Activated CD4-positive, alpha-beta T cell treated with anti-CD3 and anti-CD28 coated beads, Interleukin-2, amount 10 ng/mL, durations not matched to agents 7 days and 5 days (primary cell): ENCODE data around the gene CCT7. TPM values are rescaled to one million over a fixed set of nuclear protein-coding genes. Genes with fewer than 3 reads are reported as not detected.
A peak's percentile ranks its signal among the peaks of the same experiment; 100 is the strongest.

ENCODE experiments used
- CTCF ChIA-PET: fragments of 350-600 bp; sonication (Branson Sonifier 250); formaldehyde crosslinking; loops from one replicate; lab custom pipeline; 2021; ENCODE audit warnings: antibody characterized with exemption; lab: Charles Lee
- POLR2A ChIA-PET: fragments of 350-600 bp; sonication (Branson Sonifier 250); formaldehyde crosslinking; loops from one replicate; lab custom pipeline; 2021; ENCODE audit warnings: antibody characterized with exemption; lab: Charles Lee
- DNase-seq: peaks from one replicate; pipeline ENCODE4 v3.0.0-alpha.2; 2020
- H3K27ac Mint-ChIP-seq: one replicate; pipeline ENCODE4 v1.8.0; 2021; ENCODE audit warnings: mild to moderate bottlenecking, moderate library complexity, mixed read lengths
- H3K27me3 Mint-ChIP-seq: one replicate; pipeline ENCODE4 v1.8.0; 2021; ENCODE audit warnings: mixed read lengths
- H3K36me3 Mint-ChIP-seq: one replicate; pipeline ENCODE4 v1.8.0; 2021; ENCODE audit warnings: low read depth, mixed read lengths
- H3K4me1 Mint-ChIP-seq: one replicate; pipeline ENCODE4 v1.8.0; 2021; ENCODE audit warnings: mixed read lengths
- H3K4me3 Mint-ChIP-seq: one replicate; pipeline ENCODE4 v1.8.0; 2021; ENCODE audit warnings: mild to moderate bottlenecking, moderate library complexity, mixed read lengths
- H3K9me3 Mint-ChIP-seq: one replicate; pipeline ENCODE4 v1.8.0; 2021; ENCODE audit warnings: mixed read lengths
- total RNA-seq, 2 experiments: library from RNA; stranded (reverse); gene quantifications; one replicate each; pipeline ENCODE4 v1.2.3, GENCODE V29; 2021

CCT7 gene
- total RNA-seq, 2 experiments from 2014 or later, result 281 to 310 TPM

DNA sequence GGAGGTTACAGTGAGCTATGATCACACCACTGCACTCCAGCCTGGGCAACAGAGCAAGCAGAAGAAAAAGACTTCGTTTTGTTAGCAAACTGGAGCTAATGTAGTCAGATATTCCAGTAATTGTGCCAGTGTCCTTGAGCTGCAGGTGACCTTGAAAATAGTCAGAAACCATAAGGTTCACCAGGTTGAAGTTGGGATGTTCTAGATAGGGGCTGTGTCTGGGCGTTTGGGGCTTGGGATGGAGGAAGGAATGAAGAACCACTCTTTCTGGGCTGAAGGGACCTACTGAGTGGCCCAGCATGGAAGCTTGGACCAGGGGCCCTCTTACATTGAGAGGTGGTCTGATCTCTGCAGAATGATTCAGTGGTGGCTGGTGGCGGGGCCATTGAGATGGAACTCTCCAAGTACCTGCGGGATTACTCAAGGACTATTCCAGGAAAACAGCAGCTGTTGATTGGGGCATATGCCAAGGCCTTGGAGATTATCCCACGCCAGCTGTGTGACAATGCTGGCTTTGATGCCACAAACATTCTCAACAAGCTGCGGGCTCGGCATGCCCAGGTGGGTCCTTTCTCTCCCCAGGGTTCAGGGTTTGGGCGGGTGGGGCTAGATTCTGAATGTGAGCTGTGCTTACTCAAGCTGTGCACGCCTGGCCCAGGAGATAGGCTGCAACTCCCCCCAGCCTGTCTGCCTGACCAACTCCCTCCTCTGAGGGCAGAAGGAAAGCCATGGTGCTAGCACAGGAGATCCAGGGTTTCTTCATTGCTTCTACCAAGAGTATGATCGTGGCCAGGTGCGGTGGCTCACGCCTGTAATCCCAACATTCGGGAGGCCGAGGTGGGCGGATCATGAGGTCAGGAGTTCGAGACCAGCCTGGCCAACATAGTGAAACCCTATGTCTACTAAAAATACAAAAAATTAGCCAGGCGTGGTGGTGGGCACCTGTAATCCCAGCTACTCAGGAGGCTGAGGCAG, 17.1 kb downstream of the CCT7 start:
- CTCF ChIA-PET, result interaction anchor here (1.2 kb wide), 2 partner anchors 15 to 74 kb away, joined by 3 to 4 read pairs; no protein-coding TSS in a partner anchor
- H3K9me3 Mint-ChIP-seq, result no peaks in the 10 kb centered on the region
- H3K4me3 Mint-ChIP-seq, result no peak overlapping the region
- no peaks in the 10 kb centered on the region for H3K27me3 Mint-ChIP-seq
- H3K4me1 Mint-ChIP-seq, result no peaks in the 10 kb centered on the region
- no peak overlapping the region for H3K27ac Mint-ChIP-seq
- peaks cover 53% of the 10 kb centered on the region for H3K36me3 Mint-ChIP-seq
- POLR2A ChIA-PET, result no interaction called here
- DNase-seq, result no peak

DNA sequence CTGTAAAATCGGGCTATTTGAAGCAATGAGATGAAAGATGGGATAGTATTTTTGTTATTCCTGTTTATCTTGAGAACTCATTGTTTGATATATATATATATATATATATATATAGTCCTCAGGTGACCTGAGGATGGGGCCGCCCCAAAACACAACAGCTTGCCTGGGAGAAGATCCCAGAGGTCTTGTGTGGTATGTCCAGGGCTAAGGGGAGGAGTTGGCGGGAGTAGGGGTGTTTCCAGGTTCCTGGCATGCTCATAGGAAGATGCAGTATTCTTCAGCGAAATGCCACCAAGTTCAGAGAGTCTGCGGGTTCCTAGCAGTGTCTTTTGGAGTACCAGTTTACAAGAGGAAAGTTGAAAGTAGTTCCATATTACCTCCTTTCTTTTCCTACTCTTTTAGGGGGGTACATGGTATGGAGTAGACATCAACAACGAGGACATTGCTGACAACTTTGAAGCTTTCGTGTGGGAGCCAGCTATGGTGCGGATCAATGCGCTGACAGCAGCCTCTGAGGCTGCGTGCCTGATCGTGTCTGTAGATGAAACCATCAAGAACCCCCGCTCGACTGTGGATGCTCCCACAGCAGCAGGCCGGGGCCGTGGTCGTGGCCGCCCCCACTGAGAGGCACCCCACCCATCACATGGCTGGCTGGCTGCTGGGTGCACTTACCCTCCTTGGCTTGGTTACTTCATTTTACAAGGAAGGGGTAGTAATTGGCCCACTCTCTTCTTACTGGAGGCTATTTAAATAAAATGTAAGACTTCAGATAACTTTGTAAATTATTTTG, 18.3 kb downstream of the CCT7 start:
- Mint-ChIP-seq H3K27me3 (no peaks in the 10 kb centered on the region), H3K4me3 (no peak overlapping the region), H3K36me3 (peaks cover 41% of the 10 kb centered on the region), H3K9me3 (no peaks in the 10 kb centered on the region), H3K4me1 (no peaks in the 10 kb centered on the region), H3K27ac (no peak overlapping the region)
- no peak for DNase-seq
- ChIA-PET POLR2A (no interaction called here), CTCF (interaction anchor here (0.5 to 1.2 kb wide), 2 partner anchors 76 to 202 kb away, joined by 3 to 4 read pairs; no protein-coding TSS in a partner anchor)

DNA sequence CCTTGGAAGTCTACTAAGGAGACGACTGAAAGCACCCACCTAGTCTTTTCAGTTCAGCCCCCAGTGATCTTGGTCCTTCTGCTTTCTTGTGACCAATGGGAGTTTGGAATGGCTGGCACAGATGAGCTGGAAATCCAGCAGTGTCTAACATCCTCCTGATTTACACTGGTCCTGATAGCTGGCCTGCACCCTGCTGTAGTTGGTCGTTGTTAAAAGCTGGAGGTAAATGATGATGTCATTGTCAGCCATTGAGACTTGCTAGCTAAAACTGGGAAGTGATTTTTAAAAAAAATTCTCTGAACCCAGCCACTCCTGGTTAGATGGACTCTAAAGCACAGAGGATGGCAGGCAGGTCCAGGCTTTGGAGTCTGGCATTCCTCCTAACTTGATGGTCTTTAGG, 19.3 kb downstream of the CCT7 start:
- no peak overlapping the region for H3K27ac Mint-ChIP-seq
- DNase-seq, result no peak
- no peak overlapping the region for H3K4me3 Mint-ChIP-seq
- no peaks in the 10 kb centered on the region for H3K4me1 Mint-ChIP-seq
- no peaks in the 10 kb centered on the region for H3K9me3 Mint-ChIP-seq
- H3K36me3 Mint-ChIP-seq, result peaks cover 34% of the 10 kb centered on the region
- ChIA-PET CTCF (no interaction called here), POLR2A (no interaction called here)
- H3K27me3 Mint-ChIP-seq, result no peaks in the 10 kb centered on the region

DNA sequence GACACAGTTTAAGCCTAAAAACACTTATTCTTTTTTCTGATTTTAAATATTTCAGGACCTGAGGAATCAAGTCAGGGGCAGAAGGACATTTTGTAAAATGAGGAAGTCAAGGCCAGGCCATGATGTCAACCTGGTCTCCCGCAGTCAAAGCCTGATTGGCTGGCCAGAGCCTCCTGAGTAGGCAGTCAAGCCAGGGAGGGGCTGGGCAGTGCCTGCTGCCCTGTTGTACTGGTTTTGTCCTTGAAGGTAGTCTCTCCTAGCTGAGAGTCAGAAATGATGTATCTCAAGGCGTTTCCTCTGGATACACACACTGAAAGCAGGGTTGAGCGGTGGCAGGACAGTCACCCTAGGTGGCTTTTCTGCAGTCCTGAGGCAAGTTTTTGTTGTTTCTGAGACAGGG, 19.8 kb downstream of the CCT7 start:
- no peak overlapping the region for H3K4me3 Mint-ChIP-seq
- H3K27me3 Mint-ChIP-seq, result no peaks in the 10 kb centered on the region
- H3K4me1 Mint-ChIP-seq, result peaks cover under 1% of the 10 kb centered on the region
- no peaks in the 10 kb centered on the region for H3K9me3 Mint-ChIP-seq
- ChIA-PET CTCF (interaction anchor here (1.2 to 1.3 kb wide), 2 partner anchors 19 to 38 kb away, joined by 3 read pairs; no protein-coding TSS in a partner anchor), POLR2A (no interaction called here)
- H3K27ac Mint-ChIP-seq, result peak overlapping the region; percentile 54
- peaks cover 33% of the 10 kb centered on the region for H3K36me3 Mint-ChIP-seq
- DNase-seq, result no peak

DNA sequence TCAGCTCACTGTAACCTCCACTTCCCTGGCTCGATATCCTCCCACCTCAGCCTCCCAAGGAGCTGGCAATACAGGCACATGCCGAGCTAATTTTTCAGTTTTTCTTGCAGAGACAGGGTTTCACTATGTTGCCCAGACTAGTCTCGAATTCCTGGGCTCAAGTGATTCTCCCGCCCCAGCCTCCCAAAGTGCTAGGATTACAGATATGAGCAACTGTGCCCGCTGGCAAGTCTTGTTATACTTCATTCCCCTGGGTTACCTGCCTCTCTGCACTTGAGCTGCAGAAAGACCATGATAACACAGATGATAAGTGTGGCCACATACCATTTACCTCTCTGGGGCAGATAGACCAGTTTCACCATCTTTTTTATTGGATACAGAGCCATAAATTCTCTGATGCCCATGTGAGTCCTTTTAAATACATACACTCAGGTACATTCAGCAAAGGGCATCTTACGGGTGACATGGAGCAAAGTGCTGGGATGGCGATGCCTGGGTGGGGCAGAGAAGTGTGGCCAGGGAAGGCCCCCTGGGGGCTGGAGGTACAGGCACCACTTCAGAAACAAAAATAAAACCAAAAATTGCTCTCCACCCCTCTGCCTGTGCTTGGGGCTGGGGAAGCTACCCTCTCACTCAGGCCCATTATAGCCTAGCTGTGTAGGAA, 20.4 kb downstream of the CCT7 start:
- peaks cover 1% of the 10 kb centered on the region for H3K4me1 Mint-ChIP-seq
- ChIA-PET CTCF (interaction anchor here (1.2 to 1.3 kb wide), 2 partner anchors 19 to 38 kb away, joined by 3 read pairs; no protein-coding TSS in a partner anchor), POLR2A (no interaction called here)
- H3K27me3 Mint-ChIP-seq, result no peaks in the 10 kb centered on the region
- no peak overlapping the region for H3K27ac Mint-ChIP-seq
- DNase-seq, result no peak
- peaks cover 35% of the 10 kb centered on the region for H3K36me3 Mint-ChIP-seq
- H3K4me3 Mint-ChIP-seq, result no peak overlapping the region
- no peaks in the 10 kb centered on the region for H3K9me3 Mint-ChIP-seq

DNA sequence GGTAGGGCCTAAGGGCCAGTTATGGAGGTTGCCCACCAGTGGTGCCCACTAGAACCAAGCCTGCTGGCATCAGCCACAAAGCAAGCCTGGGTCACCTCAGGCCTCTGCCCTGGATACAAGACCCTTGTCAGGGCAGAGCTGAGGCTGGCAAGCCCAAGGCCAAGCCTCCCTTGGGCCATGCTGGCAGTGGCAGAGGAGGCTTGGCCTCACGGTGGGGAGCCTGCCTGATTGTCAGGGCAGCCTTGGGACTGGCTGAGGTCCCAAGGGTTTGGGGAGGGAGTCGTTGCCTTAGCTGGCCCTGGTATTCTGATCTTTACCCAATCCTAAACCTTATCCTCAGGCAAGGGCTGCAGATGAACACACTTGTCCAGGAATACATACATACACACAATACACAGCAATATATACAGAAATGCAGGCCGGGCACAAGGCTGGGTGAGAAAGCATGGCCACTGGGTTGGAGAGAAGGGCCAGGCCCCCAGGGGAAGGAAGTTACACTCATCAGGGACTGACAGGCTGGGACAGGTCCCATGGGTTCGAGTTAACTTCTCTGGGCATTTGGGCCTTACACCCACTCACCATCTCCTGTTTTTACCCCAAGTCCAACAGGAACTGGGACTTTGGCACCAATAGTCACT, 21.0 kb downstream of the CCT7 start:
- Mint-ChIP-seq H3K27ac (peak overlapping the region; percentile 25), H3K36me3 (peaks cover 30% of the 10 kb centered on the region), H3K27me3 (no peaks in the 10 kb centered on the region), H3K9me3 (no peaks in the 10 kb centered on the region), H3K4me1 (peaks cover 1% of the 10 kb centered on the region), H3K4me3 (no peak overlapping the region)
- ChIA-PET CTCF (interaction anchor here (1.2 to 1.3 kb wide), 2 partner anchors 20 to 37 kb away, joined by 3 read pairs; no protein-coding TSS in a partner anchor), POLR2A (no interaction called here)
- no peak for DNase-seq

DNA sequence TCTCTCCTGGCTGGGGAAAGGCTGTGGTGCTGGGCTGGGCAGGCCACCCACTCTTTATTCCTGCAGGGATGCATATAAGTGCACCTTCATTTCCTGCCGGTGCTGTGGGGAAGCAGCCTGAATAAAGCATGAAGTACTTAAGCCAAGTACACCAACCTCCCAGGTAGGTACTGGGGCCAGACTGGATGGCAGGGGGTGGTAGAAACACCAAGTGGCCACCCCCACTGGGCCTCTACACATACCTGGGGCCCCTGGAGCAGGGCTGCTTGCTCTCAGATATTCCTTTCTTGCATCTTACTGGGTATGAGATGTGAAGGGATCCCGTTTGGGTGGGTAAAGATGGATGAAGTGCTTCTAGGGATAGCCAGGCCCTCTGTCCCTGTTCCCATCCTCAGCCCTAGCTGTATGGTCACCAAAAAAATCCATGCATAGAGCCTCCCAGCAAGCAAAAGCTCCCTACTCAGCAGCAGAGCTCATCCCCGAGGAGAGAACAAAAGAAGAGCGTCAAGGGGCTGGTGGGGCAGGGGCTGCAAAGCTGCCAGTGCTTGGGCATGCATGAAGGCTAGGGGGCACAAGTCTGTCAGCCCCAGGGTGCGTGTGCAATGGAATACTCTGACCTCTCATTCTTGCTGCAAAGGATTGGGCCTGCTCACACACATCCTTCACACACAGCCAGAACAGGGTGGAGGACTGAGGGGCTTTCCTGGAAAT, 22.0 kb downstream of the CCT7 start:
- no peaks in the 10 kb centered on the region for H3K27me3 Mint-ChIP-seq
- H3K9me3 Mint-ChIP-seq, result no peaks in the 10 kb centered on the region
- H3K27ac Mint-ChIP-seq, result no peak overlapping the region
- H3K4me1 Mint-ChIP-seq, result peaks cover 1% of the 10 kb centered on the region
- H3K4me3 Mint-ChIP-seq, result no peak overlapping the region
- no peak for DNase-seq
- CTCF ChIA-PET, result interaction anchor here (1.1 to 1.6 kb wide), 2 partner anchors 9 to 12 kb away, joined by 3 to 4 read pairs; no protein-coding TSS in a partner anchor
- peaks cover 22% of the 10 kb centered on the region for H3K36me3 Mint-ChIP-seq
- POLR2A ChIA-PET, result no interaction called here

DNA sequence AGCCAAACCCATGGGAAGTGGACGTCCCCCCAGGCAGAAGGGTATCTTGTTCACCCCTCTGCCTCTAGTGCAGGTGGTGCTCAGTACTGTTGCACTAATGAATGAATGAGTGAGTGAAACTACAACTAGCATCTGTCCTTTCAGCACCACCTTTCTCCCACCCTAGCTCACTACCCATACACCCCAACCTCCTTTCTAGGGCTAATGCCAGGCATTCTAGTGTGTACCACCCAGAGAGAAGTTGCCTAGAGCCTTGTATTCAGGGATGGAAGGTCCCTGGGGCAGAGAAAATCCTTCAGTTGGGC, 22.5 kb downstream of the CCT7 start:
- Mint-ChIP-seq H3K4me3 (no peak overlapping the region), H3K9me3 (no peaks in the 10 kb centered on the region), H3K36me3 (peaks cover 21% of the 10 kb centered on the region), H3K4me1 (peaks cover 1% of the 10 kb centered on the region), H3K27me3 (no peaks in the 10 kb centered on the region), H3K27ac (no peak overlapping the region)
- POLR2A ChIA-PET, result no interaction called here
- CTCF ChIA-PET, result interaction anchor here (1.1 to 1.6 kb wide), 2 partner anchors 9 to 12 kb away, joined by 3 to 4 read pairs; no protein-coding TSS in a partner anchor
- DNase-seq, result no peak

DNA sequence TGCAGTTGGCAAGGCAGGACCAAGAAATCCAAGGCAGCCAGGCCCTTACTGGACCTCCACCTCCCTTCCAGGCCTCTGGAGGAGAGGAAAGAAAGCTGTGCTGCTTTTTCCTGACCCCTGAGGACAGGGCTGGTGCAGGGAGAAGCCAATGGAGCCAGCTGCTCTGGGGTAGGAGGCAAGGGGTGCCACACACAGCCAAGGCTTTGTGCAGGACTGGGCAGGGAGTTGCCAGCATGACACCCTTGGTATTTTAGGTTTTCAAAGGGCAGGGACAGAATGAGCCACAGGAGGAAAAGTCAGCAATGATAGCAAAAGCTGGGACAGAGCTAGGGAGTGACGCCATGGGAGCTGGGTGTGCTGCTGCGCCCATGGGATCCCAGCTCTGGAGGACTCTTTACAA, 22.9 kb downstream of the CCT7 start:
- Mint-ChIP-seq H3K36me3 (peaks cover 21% of the 10 kb centered on the region), H3K4me3 (no peak overlapping the region), H3K4me1 (peaks cover 1% of the 10 kb centered on the region), H3K27ac (no peak overlapping the region), H3K9me3 (no peaks in the 10 kb centered on the region), H3K27me3 (no peaks in the 10 kb centered on the region)
- CTCF ChIA-PET, result interaction anchor here (0.6 to 1.9 kb wide), 5 partner anchors 9 to 53 kb away, joined by 3 to 5 read pairs (median 4); no protein-coding TSS in a partner anchor
- POLR2A ChIA-PET, result no interaction called here
- DNase-seq, result no peak

DNA sequence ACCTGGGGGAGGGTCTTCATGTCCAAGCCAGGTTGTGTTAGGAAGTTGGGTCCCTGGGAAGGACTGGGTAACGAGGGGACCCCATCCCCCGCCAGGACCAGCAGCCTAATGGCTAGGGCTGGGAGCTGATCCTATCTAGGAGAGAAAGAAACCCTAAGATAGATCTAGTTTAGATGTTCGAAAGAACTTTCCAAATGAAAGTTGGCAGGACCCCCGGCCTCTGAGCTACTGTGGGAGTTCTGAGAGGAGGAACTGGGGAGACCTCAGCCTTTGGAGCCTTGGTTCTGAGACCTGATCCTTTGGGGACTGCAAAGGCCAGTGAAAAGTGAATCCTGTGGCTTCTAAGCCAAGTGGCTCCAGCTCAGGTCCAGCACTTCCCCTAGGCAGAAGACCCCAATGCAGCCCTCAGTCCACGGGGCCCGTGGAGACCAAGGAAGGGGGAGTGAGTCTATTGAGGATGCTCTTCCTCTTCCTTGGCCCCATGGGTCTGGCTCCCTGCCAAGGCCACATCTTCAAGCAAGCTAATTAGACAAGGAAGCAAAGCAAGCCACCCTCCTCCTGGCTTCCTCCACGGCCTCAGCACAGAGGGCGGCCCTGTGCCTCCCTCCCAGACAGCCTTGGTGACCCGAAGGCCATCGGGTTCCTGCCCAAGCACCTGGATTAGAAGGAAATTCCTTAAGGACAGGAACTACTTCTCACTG, 23.5 kb downstream of the CCT7 start:
- CTCF ChIA-PET, result interaction anchor here (0.6 to 1.9 kb wide), 5 partner anchors 9 to 52 kb away, joined by 3 to 5 read pairs (median 4); no protein-coding TSS in a partner anchor
- Mint-ChIP-seq H3K4me3 (no peak overlapping the region), H3K27ac (no peak overlapping the region), H3K36me3 (peaks cover 19% of the 10 kb centered on the region), H3K27me3 (no peaks in the 10 kb centered on the region), H3K9me3 (no peaks in the 10 kb centered on the region), H3K4me1 (peaks cover 1% of the 10 kb centered on the region)
- no peak for DNase-seq
- POLR2A ChIA-PET, result no interaction called here
